Karpas-422 (cell line): ENCODE results near the gene LCMT1. TPM values are rescaled to one million over a fixed set of nuclear protein-coding genes. Genes with fewer than 3 reads are reported as not detected.
"Not testable (repeated sequence)": the region's sequence is repeated elsewhere in the genome, so short reads cannot be mapped to it uniquely, and the experiment has no call there.

ENCODE experiments used
- DNase-seq: peaks from one replicate; pipeline ENCODE4 v3.0.0-alpha.2; 2015
- H2AFZ ChIP-seq: fragments of 200-600 bp; sonication (generic); 2 replicates; pipeline ENCODE4 v1.6.1; 2014; ENCODE audit warnings: antibody characterized with exemption, low read length, mixed read lengths
- H3K27ac ChIP-seq: fragments of 200-600 bp; sonication (generic); 2 replicates; pipeline ENCODE4 v1.5.1; 2014; ENCODE audit warnings: mild to moderate bottlenecking, low read length, moderate library complexity
- H3K27me3 ChIP-seq: fragments of 200-600 bp; sonication (generic); 2 replicates; pipeline ENCODE4 v1.6.1; 2014; ENCODE audit warnings: low read length, mixed read lengths
- H3K36me3 ChIP-seq: fragments of 200-600 bp; sonication (generic); 2 replicates; pipeline ENCODE4 v1.6.1; 2014; ENCODE audit warnings: low read length, mixed read lengths; ENCODE audit not compliant: insufficient read depth
- H3K4me1 ChIP-seq: fragments of 200-600 bp; sonication (generic); 2 replicates; pipeline ENCODE4 v1.6.1; 2014; ENCODE audit warnings: mild to moderate bottlenecking, low read length, mixed read lengths
- H3K4me2 ChIP-seq: fragments of 200-600 bp; sonication (generic); 2 replicates; pipeline ENCODE4 v1.6.1; 2014; ENCODE audit warnings: low read length, low read depth, mild to moderate bottlenecking; ENCODE audit not compliant: poor library complexity, severe bottlenecking
- H3K4me3 ChIP-seq: fragments of 200-600 bp; sonication (generic); 2 replicates; pipeline ENCODE4 v1.5.1; 2014; ENCODE audit warnings: mild to moderate bottlenecking, antibody characterized with exemption, low read length, mixed read lengths
- H3K79me2 ChIP-seq: fragments of 200-600 bp; sonication (generic); 2 replicates; pipeline ENCODE4 v1.6.1; 2014; ENCODE audit warnings: mild to moderate bottlenecking, low read length, mixed read lengths
- H3K9ac ChIP-seq: fragments of 200-600 bp; sonication (generic); 2 replicates; pipeline ENCODE4 v1.6.0; 2014; ENCODE audit warnings: low read length
- H3K9me2 ChIP-seq: fragments of 200-600 bp; sonication (generic), shearing (Covaris generic); replicated peaks from 2 replicates; pipeline ENCODE4 v1.6.0; 2014; ENCODE audit warnings: mild to moderate bottlenecking, low read length, moderate library complexity; ENCODE audit not compliant: insufficient read depth
- H3K9me3 ChIP-seq: fragments of 300-700, 200-600 bp; sonication (generic); 2 replicates; pipeline ENCODE4 v1.6.1; 2014; ENCODE audit warnings: low read length, mixed read lengths
- H4K20me1 ChIP-seq: fragments of 200-600 bp; sonication (generic); 2 replicates; pipeline ENCODE4 v1.6.1; 2014; ENCODE audit warnings: mild to moderate bottlenecking, antibody characterized with exemption, low read length, low read depth; ENCODE audit not compliant: insufficient read depth
- total RNA-seq: library from RNA; depleted of rRNA; stranded (reverse); fragments of >200 nt; shearing (Covaris generic); gene quantifications from 2 replicates; pipeline ENCODE4 v1.2.3, GENCODE V29; 2014; ENCODE audit warnings: low replicate concordance

LCMT1 gene
- total RNA-seq, 1 experiment from 2014 or later: 29.1 TPM

GRCh38 chr16:25161753-25162367 lies 50.3 kb downstream of the LCMT1 start:
- no peak overlapping the region for H3K4me2 ChIP-seq
- no peaks in the 10 kb centered on the region for H4K20me1 ChIP-seq
- H3K9me3 ChIP-seq: no peaks in the 10 kb centered on the region
- no peaks in the 10 kb centered on the region for H3K79me2 ChIP-seq
- no peaks in the 10 kb centered on the region for H3K27me3 ChIP-seq
- no peaks in the 10 kb centered on the region for H3K4me1 ChIP-seq
- peak; percentile 24 for DNase-seq
- no peak overlapping the region for H3K4me3 ChIP-seq
- no peak overlapping the region for H3K9ac ChIP-seq
- no peak overlapping the region for H2AFZ ChIP-seq
- H3K36me3 ChIP-seq: peaks cover 17% of the 10 kb centered on the region
- no peaks in the 10 kb centered on the region for H3K9me2 ChIP-seq
- no peak overlapping the region for H3K27ac ChIP-seq

GRCh38 chr16:25163683-25164082 lies 52.1 kb downstream of the LCMT1 start:
- DNase-seq: no peak
- no peaks in the 10 kb centered on the region for H3K79me2 ChIP-seq
- no peak overlapping the region for H2AFZ ChIP-seq
- no peak overlapping the region for H3K27ac ChIP-seq
- no peaks in the 10 kb centered on the region for H3K27me3 ChIP-seq
- H3K36me3 ChIP-seq: peaks cover 21% of the 10 kb centered on the region
- no peaks in the 10 kb centered on the region for H3K9me2 ChIP-seq
- H3K4me2 ChIP-seq: no peak overlapping the region
- H3K9me3 ChIP-seq: no peaks in the 10 kb centered on the region
- no peak overlapping the region for H3K4me3 ChIP-seq
- H3K4me1 ChIP-seq: no peaks in the 10 kb centered on the region
- H4K20me1 ChIP-seq: no peaks in the 10 kb centered on the region
- H3K9ac ChIP-seq: no peak overlapping the region

DNA sequence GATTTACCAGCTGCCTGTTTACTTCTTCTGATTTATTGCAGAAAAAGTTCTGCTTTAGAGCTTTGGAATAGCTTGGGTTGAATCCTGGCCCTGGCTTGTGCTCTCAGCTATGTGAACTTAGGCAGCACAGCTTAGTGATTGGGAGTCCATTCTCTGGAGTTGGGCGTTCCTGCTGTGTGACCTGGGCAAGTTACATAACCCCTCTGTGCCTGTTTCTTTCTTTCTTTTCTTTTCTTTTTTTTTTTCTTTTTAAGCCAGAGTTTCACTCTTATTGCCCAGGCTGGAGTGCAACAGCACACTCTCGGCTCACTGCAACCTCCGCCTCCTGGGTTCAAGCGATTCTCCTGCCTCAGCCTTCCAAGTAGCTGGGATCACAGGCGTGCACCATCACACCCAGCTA lies 53.7 kb downstream of the LCMT1 start:
- Histone ChIP-seq H3K9ac (no peak overlapping the region), H3K4me1 (no peaks in the 10 kb centered on the region), H3K36me3 (peaks cover 23% of the 10 kb centered on the region)

GRCh38 chr16:25167920-25168319 lies 56.4 kb downstream of the LCMT1 start:
- not testable (repeated sequence) for H2AFZ ChIP-seq, H3K4me3 ChIP-seq, H3K79me2 ChIP-seq, H3K9me3 ChIP-seq, H3K4me2 ChIP-seq, H3K9me2 ChIP-seq, H3K9ac ChIP-seq, H3K4me1 ChIP-seq, H3K27ac ChIP-seq, DNase-seq, H4K20me1 ChIP-seq, H3K27me3 ChIP-seq
- peaks cover 12% of the 10 kb centered on the region; the same call in 1 of the 2 replicates for H3K36me3 ChIP-seq

More for the DNA sequence above, 53.7 kb downstream of the LCMT1 start:
- no peaks in the 10 kb centered on the region for H3K79me2 ChIP-seq
- no peak overlapping the region for H3K27ac ChIP-seq
- H3K4me2 ChIP-seq: no peak overlapping the region
- no peaks in the 10 kb centered on the region for H3K9me3 ChIP-seq
- H4K20me1 ChIP-seq: no peaks in the 10 kb centered on the region
- DNase-seq: no peak
- H3K4me3 ChIP-seq: no peak overlapping the region
- H2AFZ ChIP-seq: no peak overlapping the region
- no peaks in the 10 kb centered on the region for H3K9me2 ChIP-seq
- H3K27me3 ChIP-seq: no peaks in the 10 kb centered on the region

DNA sequence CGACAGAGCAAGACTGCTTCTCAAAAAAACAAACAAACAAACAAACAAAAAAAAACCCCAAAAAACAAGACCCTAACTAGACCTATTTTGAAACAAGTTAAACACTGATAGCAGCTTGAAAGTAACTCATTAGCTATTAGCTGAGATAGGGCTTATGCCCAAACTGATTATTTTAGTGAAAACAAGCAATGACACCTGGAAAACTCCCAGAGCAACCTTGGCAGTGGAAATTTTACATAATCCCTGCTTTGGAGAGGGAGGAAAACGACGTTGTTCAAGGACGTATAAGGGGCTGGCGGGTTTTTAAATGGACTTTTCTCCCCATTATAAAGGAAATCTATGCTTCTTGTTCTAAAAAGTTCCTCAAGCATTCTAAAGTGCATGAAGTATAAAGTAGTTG lies 59.8 kb downstream of the LCMT1 start:
- H3K9me3 ChIP-seq: no peaks in the 10 kb centered on the region
- no peaks in the 10 kb centered on the region for H3K4me1 ChIP-seq
- H2AFZ ChIP-seq: no peak overlapping the region
- no peak overlapping the region for H3K27ac ChIP-seq
- peaks cover 6% of the 10 kb centered on the region; the same call in 1 of the 2 replicates for H3K36me3 ChIP-seq
- no peaks in the 10 kb centered on the region for H4K20me1 ChIP-seq
- H3K9ac ChIP-seq: no peak overlapping the region
- no peak overlapping the region for H3K4me3 ChIP-seq
- DNase-seq: peak; percentile 34
- H3K4me2 ChIP-seq: no peak overlapping the region
- H3K27me3 ChIP-seq: no peaks in the 10 kb centered on the region
- no peaks in the 10 kb centered on the region for H3K9me2 ChIP-seq
- H3K79me2 ChIP-seq: no peaks in the 10 kb centered on the region

DNA sequence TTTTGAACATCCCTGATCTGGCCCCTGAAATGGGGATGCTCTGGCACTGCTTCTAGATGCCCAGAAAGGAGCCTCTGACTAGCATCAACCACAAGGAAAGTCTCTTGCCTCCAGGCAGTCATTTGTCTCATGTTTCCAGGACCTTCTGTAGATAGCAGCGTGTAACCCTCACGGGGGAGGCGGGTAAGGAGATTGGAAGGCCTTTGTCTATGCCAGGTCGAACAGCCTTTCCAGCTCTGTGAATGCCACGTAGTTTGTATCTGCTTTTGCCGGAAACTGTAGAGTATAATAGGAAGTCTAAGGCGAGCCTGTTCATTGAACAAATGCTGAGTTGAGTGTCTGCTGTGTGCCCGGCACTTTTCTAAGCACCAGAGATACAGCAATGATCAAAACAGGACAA lies 61.3 kb downstream of the LCMT1 start:
- peaks cover 6% of the 10 kb centered on the region; the same call in 1 of the 2 replicates for H3K36me3 ChIP-seq
- no peak for DNase-seq
- H3K4me1 ChIP-seq: no peaks in the 10 kb centered on the region
- no peak overlapping the region for H2AFZ ChIP-seq
- no peaks in the 10 kb centered on the region for H3K27me3 ChIP-seq
- no peak overlapping the region for H3K4me3 ChIP-seq
- H3K9me3 ChIP-seq: no peaks in the 10 kb centered on the region
- no peaks in the 10 kb centered on the region for H3K9me2 ChIP-seq
- no peak overlapping the region for H3K27ac ChIP-seq
- no peaks in the 10 kb centered on the region for H4K20me1 ChIP-seq
- no peak overlapping the region for H3K9ac ChIP-seq
- H3K79me2 ChIP-seq: no peaks in the 10 kb centered on the region
- H3K4me2 ChIP-seq: no peak overlapping the region

DNA sequence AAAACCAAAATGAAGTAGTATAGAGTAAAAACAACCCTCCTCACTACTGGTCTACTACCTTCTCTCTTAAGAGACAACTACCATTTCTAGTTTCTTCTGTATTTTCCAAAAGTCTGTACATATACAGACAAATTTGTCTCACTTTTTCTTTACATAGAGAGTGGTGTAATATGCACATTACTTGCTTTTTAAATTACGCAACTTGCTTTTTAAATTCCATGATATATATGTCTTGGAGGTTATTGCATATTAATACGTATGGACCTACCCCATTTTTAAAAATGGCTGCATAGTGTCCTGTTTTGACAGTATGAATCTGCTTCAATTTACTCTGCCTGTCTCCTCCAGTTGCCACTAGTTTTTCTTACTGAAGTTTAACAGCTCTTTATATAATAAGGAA lies 62.7 kb downstream of the LCMT1 start:
- H3K79me2 ChIP-seq: no peaks in the 10 kb centered on the region
- no peaks in the 10 kb centered on the region for H3K27me3 ChIP-seq
- no peak overlapping the region for H2AFZ ChIP-seq
- H3K9ac ChIP-seq: no peak overlapping the region
- no peaks in the 10 kb centered on the region for H3K4me1 ChIP-seq
- no peaks in the 10 kb centered on the region for H3K9me2 ChIP-seq
- peak; percentile 2 for DNase-seq
- H3K4me3 ChIP-seq: no peak overlapping the region
- H3K36me3 ChIP-seq: no peaks in the 10 kb centered on the region
- no peaks in the 10 kb centered on the region for H3K9me3 ChIP-seq
- no peak overlapping the region for H3K4me2 ChIP-seq
- H4K20me1 ChIP-seq: no peaks in the 10 kb centered on the region
- H3K27ac ChIP-seq: no peak overlapping the region

- Histone ChIP-seq H3K4me2 (no peak overlapping the region), H3K9me3 (no peaks in the 10 kb centered on the region), H3K4me1 (no peaks in the 10 kb centered on the region), H3K4me3 (no peak overlapping the region), H3K9me2 (no peaks in the 10 kb centered on the region), H3K9ac (no peak overlapping the region), H3K79me2 (no peaks in the 10 kb centered on the region), H4K20me1 (no peaks in the 10 kb centered on the region), H3K27me3 (no peaks in the 10 kb centered on the region), H3K27ac (no peak overlapping the region), H2AFZ (no peak overlapping the region), H3K36me3 (no peaks in the 10 kb centered on the region)
- DNase-seq: peak; percentile 11
Measured at GRCh38 chr16:25176136-25176535, 64.6 kb downstream of the LCMT1 start.

GRCh38 chr16:25177512-25177830 lies 65.9 kb downstream of the LCMT1 start:
- Histone ChIP-seq H3K4me2 (no peak overlapping the region), H3K4me1 (no peaks in the 10 kb centered on the region), H3K9me3 (no peaks in the 10 kb centered on the region), H3K9me2 (no peaks in the 10 kb centered on the region), H4K20me1 (no peaks in the 10 kb centered on the region), H3K27ac (no peak overlapping the region), H3K4me3 (no peak overlapping the region), H3K27me3 (no peaks in the 10 kb centered on the region), H2AFZ (no peak overlapping the region), H3K36me3 (no peaks in the 10 kb centered on the region), H3K9ac (no peak overlapping the region), H3K79me2 (no peaks in the 10 kb centered on the region)
- DNase-seq: no peak
